Small intestine (tissue), 7 donors: Measurements from ENCODE around the gene CLIC5. TPM values are rescaled to one million over a fixed set of nuclear protein-coding genes. Genes with fewer than 3 reads are reported as not detected.

Experiments
- DNase-seq, 2 donors: peaks; one replicate each; pipeline versions ENCODE4 v3.0.0 to v3.0.0-alpha.2; 2013
- FAIRE-seq: peaks from 2 replicates; lab custom pipeline; 2012; peaks lifted over from hg19 to GRCh38; lab: Jason Lieb, UNC
- H3K27ac ChIP-seq, 3 donors: one replicate each; pipeline ENCODE4 v1.5.1; 2013; ENCODE audit warnings: low read length in 2 of 3, mild to moderate bottlenecking in 2 of 3, control low read depth in 1 of 3, inconsistent platforms in 1 of 3, low read depth in 1 of 3, moderate library complexity in 1 of 3
- H3K27me3 ChIP-seq, 3 donors: one replicate each; pipeline ENCODE4 v1.6.1; 2013; ENCODE audit warnings: low read length in 3 of 3, inconsistent platforms in 1 of 3; ENCODE audit not compliant: control insufficient read depth in 3 of 3, insufficient read depth in 3 of 3
- H3K36me3 ChIP-seq, 3 donors: one replicate each; pipeline ENCODE4 v1.6.1; 2013; ENCODE audit warnings: low read length in 3 of 3, inconsistent platforms in 1 of 3, low read depth in 1 of 3, mild to moderate bottlenecking in 1 of 3, moderate library complexity in 1 of 3; ENCODE audit not compliant: control insufficient read depth in 3 of 3, insufficient read depth in 2 of 3
- H3K4me1 ChIP-seq, 3 donors: one replicate each; pipeline ENCODE4 v1.6.1; 2013; ENCODE audit warnings: low read length in 2 of 3, inconsistent platforms in 1 of 3, low read depth in 1 of 3, mild to moderate bottlenecking in 1 of 3, moderate library complexity in 1 of 3; ENCODE audit not compliant: control insufficient read depth in 3 of 3, insufficient read depth in 2 of 3
- H3K4me3 ChIP-seq, 3 donors: one replicate each; pipeline ENCODE4 v1.5.1; 2013; ENCODE audit warnings: low read length in 3 of 3, control low read depth in 1 of 3, inconsistent platforms in 1 of 3, low read depth in 1 of 3, mild to moderate bottlenecking in 1 of 3, moderate library complexity in 1 of 3
- H3K9me3 ChIP-seq, 2 donors: one replicate each; pipeline ENCODE4 v1.6.1; 2013; ENCODE audit warnings: low read depth in 1 of 2, low read length in 1 of 2; ENCODE audit not compliant: control insufficient read depth in 2 of 2, insufficient read depth in 1 of 2
- WGBS, 3 donors: extraction: QIAGEN DNeasy Blood & Tissue Kit; methylation state at CpG; one replicate each; pipeline ENCODE4 v1.1.7; 2013; 5-methylcytosine and 5-hydroxymethylcytosine counted together
- polyA plus RNA-seq, 4 donors: library from polyadenylated mRNA; stranded (reverse) in 3 of 4; unstranded in 1 of 4; fragments of 200-250 nt in 3 of 4; fragments of 120-200 nt in 1 of 4; gene quantifications; one replicate each; pipeline versions ENCODE4 v1.2.1 to v1.2.3, GENCODE V29; 2013
- donor health status: healthy with polysubstance abuse.
- donor health status: control.
- donor health status: control.
- donor health status: Bipolar disorder and iron deficiency.
- donor health status: healthy.

Gene CLIC5
- polyA plus RNA-seq, 4 donors: 9.3 to 65.7 (median 21.8) TPM

- Histone ChIP-seq H3K9me3 (no peaks in the 10 kb centered on the region), H3K4me3 (no peak overlapping the region), H3K4me1 (no peaks in the 10 kb centered on the region), H3K36me3 (no peaks in the 10 kb centered on the region), H3K27me3 (peaks cover 0 to 5% (median 0%) of the 10 kb centered on the region in 3 donors), H3K27ac (no peak overlapping the region)
- no peak for DNase-seq
- 81 to 88% (median 85%) methylated on average over 3 of the region's 3 CpGs for WGBS, 3 donors
- FAIRE-seq: no peak
Observed at GRCh38 chr6:45855642-45856394, 159.8 kb downstream of the CLIC5 start.

- H3K27ac ChIP-seq: no peak overlapping the region
- no peaks in the 10 kb centered on the region for H3K36me3 ChIP-seq
- WGBS, 3 donors: 61 to 77% (median 75%) methylated on average over 10 of the region's 10 CpGs
- H3K4me1 ChIP-seq: no peaks in the 10 kb centered on the region
- H3K4me3 ChIP-seq: no peak overlapping the region
- no peaks in the 10 kb centered on the region for H3K9me3 ChIP-seq
- no peak for FAIRE-seq
- no peak for DNase-seq
- H3K27me3 ChIP-seq: peaks cover 0 to 3% (median 0%) of the 10 kb centered on the region in 3 donors
Observed at GRCh38 chr6:45854149-45854742, 161.4 kb downstream of the CLIC5 start.

GRCh38 chr6:45851034-45851400 is 164.6 kb downstream of the CLIC5 start:
- DNase-seq: no peak
- Histone ChIP-seq H3K4me3 (no peak overlapping the region), H3K27me3 (peaks cover 0 to 3% (median 0%) of the 10 kb centered on the region in 3 donors), H3K9me3 (no peaks in the 10 kb centered on the region), H3K36me3 (no peaks in the 10 kb centered on the region), H3K4me1 (no peaks in the 10 kb centered on the region), H3K27ac (no peak overlapping the region)
- WGBS, 3 donors: 64 to 88% (median 69%) methylated on average over 1 of the region's 1 CpG
- no peak for FAIRE-seq

GRCh38 chr6:45850378-45851033 is 165.2 kb downstream of the CLIC5 start:
- 56 to 67% (median 64%) methylated on average over 8 of the region's 8 CpGs for WGBS, 3 donors
- no peaks in the 10 kb centered on the region for H3K4me1 ChIP-seq
- FAIRE-seq: no peak
- no peaks in the 10 kb centered on the region for H3K36me3 ChIP-seq
- no peak overlapping the region for H3K4me3 ChIP-seq
- peaks cover 0 to 3% (median 0%) of the 10 kb centered on the region in 3 donors for H3K27me3 ChIP-seq
- H3K27ac ChIP-seq: no peak overlapping the region
- no peak for DNase-seq
- H3K9me3 ChIP-seq: no peaks in the 10 kb centered on the region

- FAIRE-seq: no peak
- DNase-seq: no peak
- no peaks in the 10 kb centered on the region for H3K36me3 ChIP-seq
- H3K9me3 ChIP-seq: no peaks in the 10 kb centered on the region
- no peaks in the 10 kb centered on the region for H3K4me1 ChIP-seq
- no peak overlapping the region for H3K4me3 ChIP-seq
- peaks cover 0 to 2% (median 0%) of the 10 kb centered on the region in 3 donors for H3K27me3 ChIP-seq
- no peak overlapping the region for H3K27ac ChIP-seq
- WGBS, 3 donors: 59 to 82% (median 64%) methylated on average over 1 of the region's 1 CpG
Observed at GRCh38 chr6:45845567-45845966, 170.1 kb downstream of the CLIC5 start.

- Histone ChIP-seq H3K27me3 (no peaks in the 10 kb centered on the region), H3K4me3 (no peak overlapping the region), H3K36me3 (no peaks in the 10 kb centered on the region), H3K4me1 (no peaks in the 10 kb centered on the region), H3K27ac (no peak overlapping the region), H3K9me3 (no peaks in the 10 kb centered on the region)
- FAIRE-seq (no peak), DNase-seq (no peak)
- WGBS, 3 donors: 82 to 93% (median 92%) methylated on average over 8 of the region's 8 CpGs
Observed at GRCh38 chr6:45844986-45845385, 170.7 kb downstream of the CLIC5 start.

GRCh38 chr6:45843848-45844521 is 171.7 kb downstream of the CLIC5 start:
- H3K9me3 ChIP-seq: no peaks in the 10 kb centered on the region
- H3K4me1 ChIP-seq: no peaks in the 10 kb centered on the region
- no peak overlapping the region for H3K27ac ChIP-seq
- no peak for DNase-seq
- FAIRE-seq: no peak
- H3K27me3 ChIP-seq: no peaks in the 10 kb centered on the region
- H3K4me3 ChIP-seq: no peak overlapping the region
- WGBS, 3 donors: 69 to 79% (median 71%) methylated on average over 8 of the region's 8 CpGs
- H3K36me3 ChIP-seq: no peaks in the 10 kb centered on the region

GRCh38 chr6:45841062-45841461 is 174.6 kb downstream of the CLIC5 start:
- WGBS, 3 donors: 70 to 82% (median 73%) methylated on average over 3 of the region's 3 CpGs
- FAIRE-seq: no peak
- no peak for DNase-seq
- Histone ChIP-seq H3K9me3 (no peaks in the 10 kb centered on the region), H3K4me3 (no peak overlapping the region), H3K36me3 (no peaks in the 10 kb centered on the region), H3K27me3 (no peaks in the 10 kb centered on the region), H3K27ac (no peak overlapping the region), H3K4me1 (no peaks in the 10 kb centered on the region)
